ENCODE measurements around the gene PRLR.

PRLR gene

DNA sequence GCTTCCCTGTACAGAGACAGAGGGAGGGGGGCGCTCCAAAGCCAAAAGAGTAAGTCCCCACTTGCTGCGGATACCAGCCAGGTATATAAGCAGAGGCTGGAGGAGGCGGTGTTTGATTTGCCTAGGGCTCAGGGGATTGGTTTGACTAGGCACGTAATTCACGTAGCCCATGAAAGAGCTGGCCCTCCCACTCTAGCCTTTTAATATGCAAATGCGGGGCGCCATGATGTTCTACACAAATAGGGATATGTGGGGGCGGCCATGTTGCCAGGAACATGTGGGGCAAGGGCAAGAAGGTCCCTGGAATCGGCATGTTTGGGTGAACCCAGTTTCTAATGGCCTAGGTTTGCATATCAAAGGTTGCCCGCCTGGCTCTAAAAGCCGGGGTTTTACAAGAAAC is 3.3 kb upstream of the PRLR start:
- no peak for DNase-seq (ENCODE audit: low read depth)

DNA sequence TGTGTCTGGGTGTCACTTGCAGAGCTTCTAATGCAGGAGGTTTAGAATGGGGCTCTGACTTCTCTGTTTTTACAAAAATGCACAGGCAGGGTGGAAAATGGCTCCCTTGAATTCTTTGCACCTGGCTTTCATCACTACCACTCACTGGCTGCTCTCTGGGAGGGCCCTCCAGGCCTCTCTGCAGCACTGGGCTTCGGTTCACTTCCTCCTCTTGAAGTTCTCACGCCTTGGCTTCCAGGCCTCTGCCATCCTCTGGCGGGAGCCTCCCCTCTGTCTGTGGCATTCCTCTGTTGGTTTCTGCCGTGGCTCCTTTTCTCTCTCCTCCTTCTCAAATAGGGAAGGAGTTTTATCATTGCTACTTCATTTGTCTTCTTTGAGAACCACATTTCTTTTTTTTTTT is 2.8 kb upstream of the PRLR start:
- DNase-seq (ENCODE audit: low read depth), result no peak

DNA sequence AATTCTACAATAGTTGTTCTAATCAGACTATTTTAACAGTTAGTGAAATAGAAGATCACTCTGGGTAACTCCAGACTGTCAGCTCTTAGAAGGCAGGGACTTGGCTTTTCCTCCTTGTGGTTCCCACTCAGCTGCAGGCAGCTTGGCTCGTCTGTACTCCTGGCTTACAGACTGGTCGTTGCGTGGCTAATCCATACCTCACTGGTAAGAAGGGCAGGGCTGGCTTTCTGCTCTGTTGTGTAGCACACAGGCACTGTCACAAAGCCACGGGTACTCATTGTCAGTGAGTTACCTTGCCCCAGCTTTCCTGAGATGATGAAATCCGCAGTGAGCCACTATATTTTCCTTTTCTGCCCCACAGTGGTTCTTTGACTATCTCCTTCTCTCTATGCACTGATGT is 1.8 kb upstream of the PRLR start:
- no peak for DNase-seq (ENCODE audit: low read depth)

DNA sequence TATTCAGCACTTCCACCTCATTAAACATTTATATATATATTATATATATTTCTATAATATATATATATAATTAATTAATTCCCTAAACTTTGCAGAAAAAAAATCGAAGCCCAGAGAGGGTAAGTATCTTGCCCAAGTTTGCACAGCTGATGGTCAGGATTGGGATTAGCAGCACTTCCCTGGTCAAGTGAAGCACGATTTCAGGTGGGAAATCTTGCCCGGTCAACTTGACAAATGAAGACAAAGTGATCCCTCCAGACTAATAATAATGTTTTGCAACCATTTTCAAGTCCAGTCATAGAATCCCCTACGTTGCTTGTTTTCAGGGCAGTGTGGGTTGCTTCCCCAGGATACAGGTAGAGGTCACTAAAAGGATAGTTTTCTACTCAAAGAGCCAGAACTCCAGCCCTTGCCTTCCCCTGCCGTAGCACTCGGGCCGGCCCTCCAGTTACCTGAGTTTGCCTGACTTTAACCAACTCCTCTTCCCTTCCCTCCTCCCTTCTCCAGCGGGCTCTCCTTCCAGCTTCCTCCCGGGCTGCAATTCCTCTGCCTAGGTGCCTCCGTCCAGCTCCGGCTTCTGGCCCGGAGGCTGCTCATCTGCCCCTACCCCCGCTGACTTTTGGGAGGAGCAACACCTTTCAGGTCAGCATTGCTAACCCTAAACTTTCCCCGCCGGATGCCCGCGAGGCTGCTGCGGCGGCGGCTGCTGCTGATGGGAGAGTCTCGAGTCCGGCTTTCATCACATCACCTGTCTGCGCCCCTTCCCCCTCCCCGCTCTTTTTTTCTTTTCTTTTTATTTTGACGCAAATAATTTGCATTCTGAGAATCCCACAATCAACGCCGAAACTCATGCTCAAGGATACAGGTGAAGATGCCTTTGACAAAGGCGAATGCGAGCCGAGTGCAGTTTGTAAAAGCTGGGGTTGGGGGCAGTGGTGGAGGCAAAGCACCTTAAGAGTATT is 930 bp downstream of the PRLR start:
- DNase-seq (ENCODE audit: low read depth), result no peak

DNA sequence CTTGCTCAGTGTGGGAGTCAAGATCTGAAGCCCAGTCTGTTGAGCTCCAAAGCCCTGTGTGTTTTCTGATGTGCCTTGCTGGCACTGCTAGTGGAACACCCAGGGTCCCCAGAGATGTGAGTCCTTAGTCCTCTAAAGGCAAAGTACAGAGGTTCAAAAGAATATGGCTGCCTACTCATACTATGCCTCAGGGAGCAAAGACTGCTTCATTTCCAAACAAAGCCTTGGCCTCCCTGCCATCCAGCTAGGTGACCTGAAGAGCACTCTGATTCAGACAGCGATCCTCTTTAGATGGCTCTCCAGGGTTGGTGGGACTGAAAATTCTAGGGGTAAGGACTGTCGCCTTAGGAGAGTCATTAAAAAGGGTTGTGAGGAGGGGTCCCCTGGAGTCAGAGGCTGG is 2.0 kb downstream of the PRLR start:
- no peak for DNase-seq (ENCODE audit: low read depth)

DNA sequence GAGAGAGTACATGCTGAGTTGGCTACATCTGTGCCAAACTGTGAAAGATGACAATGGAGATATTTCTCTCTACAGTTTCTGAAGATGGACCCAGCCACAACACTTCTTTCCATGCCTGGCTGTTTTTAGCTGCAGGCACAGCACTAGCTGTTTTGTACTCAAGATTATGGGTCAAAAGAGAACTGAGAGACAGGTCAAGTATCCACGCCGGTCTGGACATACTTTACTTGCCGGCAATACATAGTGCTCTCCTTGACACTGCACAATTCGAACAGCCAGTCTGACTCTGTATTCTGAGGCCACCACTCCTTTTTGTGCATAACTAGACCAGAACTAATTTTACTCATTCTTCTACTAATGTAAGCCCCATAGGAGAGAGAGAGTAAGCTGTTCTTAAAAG is 2.6 kb downstream of the PRLR start:
- no peak for DNase-seq (ENCODE audit: low read depth)

DNA sequence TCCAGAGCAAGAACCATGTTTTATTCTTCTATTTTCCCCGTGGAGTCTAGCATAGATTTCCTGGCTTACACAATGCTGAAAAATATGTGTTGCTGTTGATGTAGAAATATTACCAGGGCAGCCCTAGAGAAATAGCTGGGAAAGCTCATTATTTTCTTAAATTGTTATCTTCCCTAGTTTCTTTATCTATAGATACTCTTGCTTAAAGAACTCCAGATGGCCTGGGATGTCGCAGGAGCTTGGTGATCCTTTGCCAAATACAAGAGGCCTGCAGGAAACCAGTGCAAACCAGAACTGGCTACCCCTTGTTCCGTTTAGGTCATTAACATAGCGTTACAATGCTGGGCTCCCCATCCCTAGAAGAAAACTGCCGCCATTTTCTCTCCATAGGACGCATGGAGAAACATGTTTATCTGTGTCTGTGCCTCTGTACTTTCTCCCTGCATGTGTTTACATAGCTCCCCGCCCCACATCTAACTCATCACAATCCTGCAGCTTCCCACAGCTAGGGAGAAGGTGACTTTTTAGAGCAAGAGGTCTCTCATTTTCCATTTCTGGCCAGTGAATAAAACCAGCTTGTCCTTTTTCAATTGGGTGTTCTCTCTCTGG is 6.4 kb downstream of the PRLR start:
- no peak for DNase-seq (ENCODE audit: low read depth)

DNA sequence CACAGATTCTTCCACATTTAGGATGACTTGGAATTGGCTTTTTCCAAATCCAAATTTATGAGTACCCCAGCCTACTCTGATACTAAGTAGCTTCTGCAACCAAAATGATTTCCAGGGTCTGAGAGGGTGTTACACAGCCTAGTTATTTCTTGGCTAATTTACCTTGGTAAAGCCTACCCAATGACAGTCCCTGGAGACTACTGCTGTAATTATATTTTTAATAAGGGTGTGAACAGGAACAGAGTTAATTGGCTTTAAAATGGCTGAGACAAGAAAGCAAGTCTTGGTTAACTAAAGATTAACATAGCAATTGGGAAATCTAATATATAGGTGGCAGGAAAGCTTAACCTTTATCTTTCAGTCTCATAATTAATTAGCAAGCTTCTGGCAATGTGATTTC is 9.3 kb downstream of the PRLR start:
- DNase-seq (ENCODE audit: low read depth), result no peak

DNA sequence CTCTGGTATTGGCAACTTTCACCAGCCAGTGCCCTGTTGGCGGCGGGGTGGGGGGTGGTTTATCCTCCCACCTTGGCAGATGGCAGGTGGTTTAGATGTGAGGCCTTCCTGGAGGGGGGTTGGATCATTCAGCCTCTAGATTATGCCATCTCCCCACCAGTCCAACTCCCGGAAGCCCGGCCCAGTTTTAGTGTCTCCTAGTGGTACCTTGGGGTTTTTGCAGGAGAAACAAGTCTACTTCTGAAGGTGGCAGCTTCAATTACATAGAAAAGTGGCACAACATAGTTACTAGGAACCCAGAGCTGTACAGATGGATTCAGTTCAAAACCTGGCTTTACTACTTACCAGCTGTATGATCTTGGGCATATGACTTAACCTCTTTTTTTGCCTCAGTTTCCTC is 11.3 kb downstream of the PRLR start:
- no peak for DNase-seq (ENCODE audit: low read depth)

DNA sequence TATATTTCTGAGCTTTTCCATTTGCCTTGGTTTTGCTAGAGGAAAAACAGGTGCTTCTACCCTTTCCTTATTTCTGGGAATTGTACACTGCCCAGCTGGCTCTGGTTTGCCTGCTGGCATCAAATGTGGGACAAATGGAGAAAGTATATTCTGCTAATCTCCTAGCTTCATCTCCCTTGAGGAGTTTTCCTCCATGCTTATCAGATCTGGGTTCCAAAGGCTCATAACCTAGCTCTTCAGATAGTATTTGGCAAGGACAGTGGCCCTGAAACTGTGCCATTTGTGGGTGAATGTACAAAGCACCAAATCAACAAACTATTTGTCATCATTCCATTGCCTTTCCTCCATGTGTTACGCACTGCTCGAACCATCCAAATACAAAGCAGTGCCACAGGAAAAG is 16.2 kb downstream of the PRLR start:
- DNase-seq (ENCODE audit: low read depth), result no peak

DNA sequence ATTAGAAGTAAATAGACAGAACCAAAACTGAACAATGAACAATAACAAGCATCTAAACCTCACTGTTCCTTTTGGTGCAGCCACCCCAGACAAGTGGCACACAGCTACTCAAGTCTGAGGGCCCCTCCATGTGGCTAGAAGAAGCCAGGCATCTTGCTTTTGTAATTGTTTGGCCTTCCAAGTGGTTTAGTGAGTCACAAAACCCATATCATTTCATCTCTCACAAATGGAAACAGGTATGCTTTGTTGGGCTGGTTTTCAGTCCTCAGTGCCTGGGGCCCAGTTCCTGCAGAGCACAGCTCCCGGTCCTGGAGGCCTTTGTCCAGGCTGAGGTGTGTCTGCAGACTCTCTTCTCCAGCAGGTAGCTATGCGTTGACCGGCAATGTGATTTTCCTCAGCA is 16.7 kb downstream of the PRLR start:
- DNase-seq (ENCODE audit: low read depth), result no peak

DNA sequence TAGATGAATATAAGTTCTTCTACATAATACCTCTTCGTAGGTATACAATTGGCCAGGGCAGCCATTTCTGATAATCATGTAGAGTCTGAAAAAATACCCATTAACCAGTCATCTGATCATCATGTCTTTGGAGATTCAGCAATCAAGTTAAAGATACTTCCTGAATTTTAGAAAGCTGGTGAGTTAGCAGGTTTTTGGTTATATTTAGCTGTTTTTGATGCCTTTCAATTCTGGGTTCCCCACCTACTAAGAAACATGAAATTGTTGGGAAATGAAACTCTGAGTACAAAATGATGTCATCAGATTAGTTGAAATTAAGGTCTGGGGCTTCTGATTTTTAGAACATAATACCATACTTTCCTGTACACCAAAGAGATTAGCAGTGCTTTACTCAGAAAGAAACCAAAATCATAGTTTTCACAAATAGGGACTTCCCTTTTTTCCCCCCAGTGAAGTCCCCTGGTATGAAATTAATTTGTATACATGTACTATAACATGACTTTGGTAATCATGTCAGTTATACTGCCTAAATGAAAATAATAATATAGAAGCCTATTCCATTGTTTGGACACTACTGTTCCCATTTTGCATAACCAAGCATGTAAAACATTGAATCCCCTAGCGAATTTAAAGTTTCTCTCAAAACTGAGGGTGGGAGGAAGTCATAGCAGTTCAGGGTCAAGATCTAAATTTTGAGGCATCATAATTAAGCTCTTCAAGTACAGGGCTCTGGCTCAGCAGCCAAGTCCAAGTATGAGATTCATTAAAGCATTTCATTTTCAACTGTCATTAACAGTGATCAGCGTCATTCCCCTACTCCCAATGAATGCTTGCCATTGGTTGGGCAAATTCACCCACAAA is 17.9 kb downstream of the PRLR start:
- DNase-seq (ENCODE audit: low read depth), result no peak

DNA sequence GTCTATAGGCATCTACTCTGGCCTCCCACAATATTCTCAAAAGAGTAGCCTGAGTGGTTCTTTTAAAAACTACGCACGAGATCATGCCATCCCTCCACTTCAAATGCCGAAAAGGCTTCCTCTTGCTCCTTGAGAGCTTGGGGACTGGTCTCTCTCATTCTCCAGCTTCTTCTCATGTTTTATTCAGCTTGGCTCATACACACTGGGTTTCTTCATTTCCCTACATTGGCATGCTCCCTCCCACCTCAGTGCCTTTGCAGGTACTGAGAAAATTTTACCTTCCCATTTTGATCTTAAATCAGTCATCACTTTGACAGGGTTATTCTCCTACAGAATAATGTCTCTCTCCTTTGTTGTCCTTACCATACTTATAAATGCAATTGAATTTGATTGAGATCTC is 20.4 kb downstream of the PRLR start:
- DNase-seq (ENCODE audit: low read depth), result no peak

DNA sequence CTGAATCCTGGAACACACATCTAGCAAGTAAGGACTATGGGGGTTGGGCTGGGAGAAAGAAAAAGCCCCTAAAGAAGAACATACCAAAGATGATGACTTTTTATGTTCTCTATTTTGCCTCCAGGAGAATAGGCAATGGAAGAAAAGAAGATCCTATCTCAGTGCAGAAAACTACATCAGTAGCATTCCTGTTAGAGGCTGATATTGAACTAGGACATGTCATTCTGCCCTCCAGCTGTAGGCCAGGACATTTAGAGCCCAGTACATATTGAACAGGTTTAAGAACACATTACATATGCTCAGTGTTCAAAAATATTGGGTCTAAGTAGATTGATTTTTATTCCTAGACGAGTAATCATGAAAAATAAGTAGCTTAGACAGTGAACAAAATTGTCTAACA is 24.7 kb downstream of the PRLR start:
- no peak for DNase-seq (ENCODE audit: low read depth)

DNA sequence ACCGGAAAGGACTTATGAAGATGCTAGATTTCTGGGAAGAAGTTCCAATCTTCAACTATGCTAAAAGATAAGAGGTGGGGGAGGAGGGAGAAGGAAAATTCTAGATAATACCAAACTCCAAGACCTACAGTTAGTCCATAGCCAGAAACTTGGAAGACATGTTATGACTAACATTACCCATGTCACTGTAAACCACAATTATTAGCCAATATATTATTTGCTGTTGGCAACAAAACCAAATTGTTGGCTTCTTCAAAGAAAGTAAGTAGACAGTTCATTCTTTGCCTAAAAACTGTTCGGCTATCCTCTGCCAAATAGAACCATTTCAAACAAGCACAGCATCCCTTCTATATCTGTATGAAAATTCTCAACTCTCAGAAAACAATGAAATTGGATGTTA is 25.1 kb downstream of the PRLR start:
- no peak for DNase-seq (ENCODE audit: low read depth)

DNA sequence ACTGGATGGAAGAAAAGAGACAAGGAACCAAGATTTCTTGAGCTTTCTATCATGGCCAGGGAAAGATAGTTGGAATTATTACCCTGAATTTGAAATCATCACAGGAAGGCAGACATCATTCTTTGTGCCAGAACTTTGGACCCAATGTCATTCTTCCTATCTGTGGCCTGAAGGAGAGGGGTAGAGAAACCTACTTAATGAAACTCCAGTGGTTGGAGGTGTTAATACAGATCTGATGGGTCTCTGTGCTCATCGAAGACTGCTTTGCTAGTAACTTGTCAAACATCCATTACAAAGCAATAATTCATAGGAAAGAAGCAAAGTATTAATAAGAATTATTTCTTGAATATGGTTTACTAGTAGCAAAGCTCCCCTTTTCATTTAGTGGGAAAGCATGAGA is 26.9 kb downstream of the PRLR start:
- DNase-seq (ENCODE audit: low read depth), result no peak

DNA sequence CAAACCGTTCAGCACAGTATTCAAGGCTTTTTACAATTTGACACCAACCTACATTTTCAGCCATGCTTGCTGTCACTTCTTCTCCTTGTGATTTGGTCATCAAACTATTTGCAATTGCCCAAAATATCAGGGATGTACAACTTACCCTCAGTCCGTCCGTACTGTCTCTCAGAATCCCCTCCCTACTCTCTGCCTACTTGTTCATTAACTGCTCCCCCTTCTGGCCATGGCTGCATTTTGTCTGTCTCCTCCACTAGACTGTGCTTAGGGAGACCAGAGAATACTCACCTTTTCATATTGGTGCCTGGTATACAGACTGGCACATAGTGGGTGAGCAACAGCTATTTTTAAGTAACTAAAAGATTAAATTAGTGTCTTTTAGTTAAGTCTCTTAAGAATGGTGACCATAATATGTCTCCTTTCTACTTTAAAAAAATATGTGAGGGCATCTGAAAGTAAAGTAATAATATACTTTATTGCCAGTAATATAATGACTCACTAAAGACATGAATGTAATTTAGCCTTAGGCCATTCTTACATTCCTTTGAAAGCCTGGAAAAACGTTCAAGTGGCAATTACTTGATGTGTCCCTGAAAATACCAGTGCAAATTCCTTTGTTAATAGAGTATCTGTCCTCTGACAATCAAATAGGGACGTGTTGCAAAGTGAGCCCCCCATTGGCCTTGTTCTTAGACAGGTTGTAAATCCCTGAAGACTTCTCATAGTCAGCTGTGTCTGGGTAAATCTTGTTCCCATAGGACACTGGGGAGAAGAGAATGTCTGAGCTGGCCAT is 27.8 kb downstream of the PRLR start:
- DNase-seq (ENCODE audit: low read depth), result peak; percentile 58

DNA sequence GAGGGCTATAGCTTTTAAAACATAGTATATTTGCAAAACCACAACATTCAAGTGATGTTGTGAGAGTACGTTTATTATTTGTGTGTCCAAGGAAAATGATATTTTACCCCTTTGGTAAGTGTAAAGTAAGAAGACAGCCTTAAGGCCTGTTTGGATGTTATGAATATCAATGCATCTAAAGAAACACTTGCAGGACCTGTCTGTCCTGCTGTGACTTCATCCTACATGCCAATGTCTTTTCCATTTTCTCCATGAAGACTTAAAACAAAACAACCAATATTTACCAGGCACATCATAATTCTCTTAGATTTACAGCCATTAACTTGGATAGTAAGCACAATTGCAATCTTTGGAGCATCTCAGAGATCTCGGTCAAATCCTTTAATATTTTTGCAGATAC is 29.0 kb downstream of the PRLR start:
- DNase-seq (ENCODE audit: low read depth), result no peak

DNA sequence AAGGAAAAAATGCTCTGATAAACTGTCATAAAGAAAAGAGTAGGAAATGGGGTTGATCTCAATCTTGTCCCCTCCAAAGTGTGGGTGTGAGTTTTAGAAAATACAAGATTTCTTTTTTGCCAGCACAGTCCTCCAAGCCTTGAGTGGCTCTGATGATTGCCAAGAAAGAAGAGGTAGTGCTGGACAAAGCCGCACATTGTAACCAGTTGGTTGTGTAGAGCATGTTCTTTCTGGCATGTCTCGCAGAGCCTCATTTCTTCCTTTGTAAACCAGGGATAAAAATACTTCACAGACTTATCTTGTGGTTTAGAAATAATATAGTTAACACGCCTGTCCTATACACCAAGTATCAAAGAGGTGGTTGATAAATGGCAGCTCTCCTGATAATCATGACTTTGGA is 30.4 kb downstream of the PRLR start:
- no peak for DNase-seq (ENCODE audit: low read depth)

DNA sequence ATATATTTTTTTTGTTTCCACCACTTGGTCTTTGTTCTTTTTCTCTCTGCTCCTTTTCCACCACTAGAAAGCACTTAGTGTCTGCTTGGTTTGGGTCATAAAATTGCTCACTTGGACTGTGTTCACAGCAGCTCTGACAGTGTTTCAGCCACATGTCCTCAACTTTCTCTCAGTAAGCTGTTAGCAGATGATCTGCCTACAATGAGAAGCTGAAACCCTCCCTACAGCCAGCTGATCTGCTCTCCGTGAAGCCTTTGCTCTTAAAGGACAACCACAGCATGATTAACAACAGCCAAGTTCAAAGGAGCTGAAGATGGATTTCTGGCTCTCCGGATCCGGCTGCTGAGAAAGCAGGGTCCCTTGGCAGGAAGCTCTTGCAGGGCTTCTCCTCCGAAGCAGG is 31.6 kb downstream of the PRLR start:
- peak; percentile 26 for DNase-seq (ENCODE audit: low read depth)

DNA sequence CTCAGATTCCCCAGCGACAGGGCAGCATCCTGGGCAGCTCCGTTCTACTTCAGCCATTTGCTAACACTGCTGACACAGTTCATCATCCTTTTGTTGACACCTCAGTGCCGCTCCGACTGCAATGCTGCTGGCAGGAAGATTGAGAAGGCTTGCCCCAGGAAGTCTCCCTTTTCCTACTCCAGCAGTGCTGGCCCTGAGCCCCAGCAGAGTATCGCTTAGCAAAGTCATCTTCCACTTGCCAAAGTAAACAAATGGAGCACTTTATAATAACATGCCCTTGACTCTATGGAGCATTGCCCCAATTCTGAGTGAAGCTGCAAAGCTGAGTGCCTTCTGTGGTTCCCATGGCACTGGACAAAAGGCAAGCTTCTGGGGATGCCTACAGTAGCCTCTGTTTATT is 32.2 kb downstream of the PRLR start:
- DNase-seq (ENCODE audit: low read depth), result peak; percentile 58

DNA sequence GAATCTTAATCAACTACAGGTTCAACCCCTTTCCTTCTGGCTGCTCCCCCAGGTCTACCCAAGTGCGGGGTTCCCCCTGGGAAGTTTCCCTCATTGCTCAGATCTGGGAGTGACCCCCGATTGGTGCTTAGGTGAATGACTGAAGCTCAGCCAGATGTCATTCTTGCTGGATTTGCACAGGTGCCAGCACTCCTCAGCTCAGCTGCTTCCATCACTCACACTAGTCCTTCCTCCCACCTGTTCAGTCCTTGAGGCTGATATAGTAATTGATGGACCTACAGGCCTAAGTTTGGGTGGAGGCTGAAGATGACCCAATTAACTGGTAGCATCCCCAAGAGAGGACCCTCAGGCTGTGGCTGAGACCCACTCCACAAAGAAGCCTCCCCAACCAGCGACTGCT is 32.9 kb downstream of the PRLR start:
- DNase-seq (ENCODE audit: low read depth), result no peak
